HG02885 (cell line): ENCODE measurements around the gene SSBP4.
"Not testable (repeated sequence)": the region's sequence is repeated elsewhere in the genome, so short reads cannot be mapped to it uniquely, and the experiment has no call there.

Experiments
- ATAC-seq: cut with Tn5 transposase; IDR thresholded peaks from one replicate; pipeline ENCODE4 v1.9.1; 2021; ENCODE audit warnings: mild to moderate bottlenecking; ENCODE audit not compliant: unreplicated experiment, poor library complexity

The SSBP4 gene

GRCh38 chr19:18419195-18419698 is at the start of gene SSBP4:
Gene SSBP4 (plus strand): TSS chr19:18419398. CDS start chr19:18419649, 251 bp downstream.
- peak; percentile 49 for ATAC-seq

- ATAC-seq, result no peak
Observed at GRCh38 chr19:18373407-18373891, 45.7 kb upstream of the SSBP4 start.

GRCh38 chr19:18373892-18374629 is 45.1 kb upstream of the SSBP4 start:
- ATAC-seq, result peak; percentile 84

GRCh38 chr19:18377026-18377425 is 42.2 kb upstream of the SSBP4 start:
- ATAC-seq, result no peak

GRCh38 chr19:18379803-18380747 is 39.1 kb upstream of the SSBP4 start:
- ATAC-seq, result no peak

GRCh38 chr19:18380843-18381242 is 38.4 kb upstream of the SSBP4 start:
- no peak for ATAC-seq

- ATAC-seq, result not testable (repeated sequence)
Observed at GRCh38 chr19:18383622-18384021, 35.6 kb upstream of the SSBP4 start.

- ATAC-seq, result no peak
Observed at GRCh38 chr19:18384775-18385174, 34.4 kb upstream of the SSBP4 start.

- no peak for ATAC-seq
Observed at GRCh38 chr19:18385359-18385674, 33.9 kb upstream of the SSBP4 start.

GRCh38 chr19:18385675-18386542 is 33.3 kb upstream of the SSBP4 start, which contains the start of gene GDF15:
Gene GDF15 (plus strand): TSS chr19:18386158. CDS start chr19:18386190, 32 bp downstream.
- ATAC-seq, result no peak

- ATAC-seq, result no peak
Observed at GRCh38 chr19:18386543-18387271, 32.5 kb upstream of the SSBP4 start.

- ATAC-seq, result peak; percentile 79
Observed at GRCh38 chr19:18388100-18388959, 30.9 kb upstream of the SSBP4 start.

- ATAC-seq, result no peak
Observed at GRCh38 chr19:18388960-18389725, 30.1 kb upstream of the SSBP4 start.

- no peak for ATAC-seq
Observed at GRCh38 chr19:18389726-18390064, 29.5 kb upstream of the SSBP4 start.

GRCh38 chr19:18390065-18390907 is 28.9 kb upstream of the SSBP4 start:
- ATAC-seq, result no peak

- ATAC-seq, result no peak
Observed at GRCh38 chr19:18391509-18392075, 27.6 kb upstream of the SSBP4 start.

GRCh38 chr19:18392417-18392816 is 26.8 kb upstream of the SSBP4 start:
- ATAC-seq, result no peak
